Thyroid gland (tissue), 4 donors: Measurements from ENCODE around the gene CISD3. TPM values are rescaled to one million over a fixed set of nuclear protein-coding genes. Genes with fewer than 3 reads are reported as not detected.

ENCODE experiments used
- DNase-seq, 2 donors: peaks; one replicate each; pipeline ENCODE4 v3.0.0-alpha.2; 2019
- H3K27ac ChIP-seq, 3 donors: fragments of 200-600 bp; sonication (generic); 1 replicate in 2 of 3; 2 replicates in 1 of 3; pipeline ENCODE4 v1.5.1; 2016 to 2019; ENCODE audit warnings: mild to moderate bottlenecking in 1 of 3, moderate library complexity in 1 of 3
- H3K27me3 ChIP-seq: fragments of 200-600 bp; sonication (generic); one replicate; pipeline ENCODE4 v1.5.1; 2019
- H3K36me3 ChIP-seq, 2 donors: fragments of 200-600 bp; sonication (generic); one replicate each; pipeline ENCODE4 v1.5.1; 2016 to 2019
- H3K4me1 ChIP-seq, 2 donors: fragments of 200-600 bp; sonication (generic); one replicate each; pipeline ENCODE4 v1.5.1; 2017 to 2019
- H3K4me3 ChIP-seq, 3 donors: fragments of 200-600 bp; sonication (generic); replicated peaks in 1 of 3; 1 replicate in 2 of 3; 2 replicates in 1 of 3; pipeline ENCODE4 v1.5.1; 2016; ENCODE audit warnings: mild to moderate bottlenecking in 1 of 3
- H3K9me3 ChIP-seq: fragments of 200-600 bp; sonication (generic); one replicate; pipeline ENCODE4 v1.5.1; 2017
- POLR2A ChIP-seq, 2 donors: fragments of 450-650 bp; IDR thresholded peaks; one replicate each; pipeline ENCODE4 v1.6.1; 2017; ENCODE audit warnings: antibody characterized with exemption in 2 of 2, mild to moderate bottlenecking in 2 of 2, moderate library complexity in 1 of 2
- WGBS, 2 donors: methylation state at CpG; one replicate each; pipeline ENCODE4 v1.1.5; 2017; 5-methylcytosine and 5-hydroxymethylcytosine counted together
- intact Hi-C: fragments of 100-400 bp; cut with DNase I; formaldehyde crosslinking; loops from one replicate; pipeline ENCODE4 v1.15.1; 2023
- total RNA-seq, 4 donors: library from RNA; depleted of rRNA; stranded (reverse); fragments of >200 nt; gene quantifications; one replicate each; pipeline ENCODE4 v1.2.3, GENCODE V29; 2016
- TF ChIP-seq, protein P1 (sequence below), 6 experiments: fragments of 200-600 bp in 3 of 6; fragments of 450-650 bp in 3 of 6; sonication (generic) in 3 of 6; IDR thresholded peaks; one replicate each; pipeline ENCODE4 v1.5.1; 2016 to 2019; ENCODE audit warnings: antibody characterized with exemption in 6 of 6, mild to moderate bottlenecking in 2 of 6, inconsistent platforms in 1 of 6, moderate library complexity in 1 of 6

Gene CISD3, protein sequence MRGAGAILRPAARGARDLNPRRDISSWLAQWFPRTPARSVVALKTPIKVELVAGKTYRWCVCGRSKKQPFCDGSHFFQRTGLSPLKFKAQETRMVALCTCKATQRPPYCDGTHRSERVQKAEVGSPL
- total RNA-seq, result 10 to 100 TPM; 12.4 to 29.0 (median 18.2) TPM

DNA sequence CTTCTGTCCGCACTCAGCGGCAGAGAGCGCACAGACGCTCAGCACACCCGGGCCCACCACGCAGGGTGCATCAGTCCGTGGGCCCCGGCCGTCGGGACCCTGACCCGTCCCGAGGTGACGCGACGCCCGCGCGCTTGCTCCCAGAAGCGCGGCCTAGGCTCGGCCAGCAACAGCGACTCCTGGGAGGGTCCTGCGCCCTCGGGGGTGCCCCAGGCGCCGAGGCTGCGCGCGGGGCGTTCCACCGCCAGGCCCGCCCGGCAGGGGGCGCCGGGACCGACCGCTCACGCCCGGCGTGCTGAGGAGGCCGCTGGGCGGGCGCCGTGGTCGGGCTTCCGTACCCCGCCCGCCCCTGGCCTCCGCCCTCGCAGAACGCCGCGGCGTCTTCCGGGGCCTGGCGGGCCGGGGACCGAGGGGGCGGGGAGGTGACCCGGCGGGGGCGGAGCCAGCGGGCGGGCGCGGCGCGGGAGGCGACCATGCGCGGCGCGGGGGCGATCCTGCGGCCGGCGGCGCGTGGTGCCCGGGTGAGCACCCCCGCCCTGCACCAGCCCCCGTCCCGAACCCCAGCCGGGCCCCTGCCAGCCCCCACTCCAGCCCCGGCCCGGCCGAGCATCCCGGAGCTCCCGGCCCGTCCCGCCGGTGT lies at the start of gene CISD3:
TSS of gene CISD3 (plus strand) at position 456 of the 640 bp plus-strand sequence. CDS start at position 474, 18 bp downstream.
- intact Hi-C loops, result loop anchor here (10.0 kb wide), 1 partner anchor 125 kb away; the partner anchor contains the start of gene SRCIN1
- 0 to 1% methylated on average over 17 to 41 of the region's 92 CpGs for WGBS, 2 donors
- H3K4me1 ChIP-seq, result peaks cover 30 to 36% of the 10 kb centered on the region in 2 donors

DNA sequence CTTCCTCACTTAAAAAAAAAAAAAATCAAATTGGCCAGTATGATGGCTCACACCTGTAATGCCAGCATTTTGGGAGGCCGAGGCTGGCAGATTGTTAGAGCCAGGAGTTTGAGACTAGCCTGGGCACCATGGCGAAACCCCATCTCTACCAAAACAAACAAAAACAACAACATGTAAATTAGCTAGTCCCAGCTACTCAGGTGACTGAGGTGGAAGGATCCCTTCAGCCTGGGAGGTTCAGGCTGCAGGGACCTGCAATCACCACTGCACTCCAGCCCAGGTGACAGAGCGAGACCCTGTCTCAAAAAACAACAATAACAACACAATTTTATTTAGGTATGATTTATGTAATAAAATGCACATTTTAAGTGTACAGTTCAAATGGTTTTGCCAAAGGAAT lies 49.0 kb upstream of the CISD3 start:
- H3K4me1 ChIP-seq, result peaks cover 0 to 3% of the 10 kb centered on the region in 2 donors
- 82 to 84% methylated on average over 3 of the region's 3 CpGs for WGBS, 2 donors
- intact Hi-C loops, result no loop called here
- H3K4me3 ChIP-seq, result no peak overlapping the region
- no peak for DNase-seq
- H3K9me3 ChIP-seq, result no peaks in the 10 kb centered on the region
- H3K27ac ChIP-seq, result no peak overlapping the region
- no peaks in the 10 kb centered on the region for H3K27me3 ChIP-seq
- H3K36me3 ChIP-seq, result no peaks in the 10 kb centered on the region
- TF ChIP-seq POLR2A (IDR thresholded peaks at IDR 0.05), result no peak
- TF ChIP-seq, protein P1, sequence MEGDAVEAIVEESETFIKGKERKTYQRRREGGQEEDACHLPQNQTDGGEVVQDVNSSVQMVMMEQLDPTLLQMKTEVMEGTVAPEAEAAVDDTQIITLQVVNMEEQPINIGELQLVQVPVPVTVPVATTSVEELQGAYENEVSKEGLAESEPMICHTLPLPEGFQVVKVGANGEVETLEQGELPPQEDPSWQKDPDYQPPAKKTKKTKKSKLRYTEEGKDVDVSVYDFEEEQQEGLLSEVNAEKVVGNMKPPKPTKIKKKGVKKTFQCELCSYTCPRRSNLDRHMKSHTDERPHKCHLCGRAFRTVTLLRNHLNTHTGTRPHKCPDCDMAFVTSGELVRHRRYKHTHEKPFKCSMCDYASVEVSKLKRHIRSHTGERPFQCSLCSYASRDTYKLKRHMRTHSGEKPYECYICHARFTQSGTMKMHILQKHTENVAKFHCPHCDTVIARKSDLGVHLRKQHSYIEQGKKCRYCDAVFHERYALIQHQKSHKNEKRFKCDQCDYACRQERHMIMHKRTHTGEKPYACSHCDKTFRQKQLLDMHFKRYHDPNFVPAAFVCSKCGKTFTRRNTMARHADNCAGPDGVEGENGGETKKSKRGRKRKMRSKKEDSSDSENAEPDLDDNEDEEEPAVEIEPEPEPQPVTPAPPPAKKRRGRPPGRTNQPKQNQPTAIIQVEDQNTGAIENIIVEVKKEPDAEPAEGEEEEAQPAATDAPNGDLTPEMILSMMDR (IDR thresholded peaks at IDR 0.05), result no peak

More for the DNA sequence above, at the start of gene CISD3:
- H3K9me3 ChIP-seq, result no peaks in the 10 kb centered on the region
- H3K27me3 ChIP-seq, result no peaks in the 10 kb centered on the region
- peaks cover 6 to 7% of the 10 kb centered on the region in 2 donors for H3K36me3 ChIP-seq
- DNase-seq, result peak; percentile 89 to 90
- TF ChIP-seq, protein P1 (IDR thresholded peaks at IDR 0.05), result peak in 5 of 6 experiments; percentile 30 to 96 (median 94)
- TF ChIP-seq POLR2A (IDR thresholded peaks at IDR 0.05), result peak in 1 of 2 donors; percentile 48
- H3K4me3 ChIP-seq, result peak within 1 kb of the TSS; percentile 41 to 76 (median 42)
- H3K27ac ChIP-seq, result peak within 1 kb of the TSS; percentile 89 to 92 (median 92)

DNA sequence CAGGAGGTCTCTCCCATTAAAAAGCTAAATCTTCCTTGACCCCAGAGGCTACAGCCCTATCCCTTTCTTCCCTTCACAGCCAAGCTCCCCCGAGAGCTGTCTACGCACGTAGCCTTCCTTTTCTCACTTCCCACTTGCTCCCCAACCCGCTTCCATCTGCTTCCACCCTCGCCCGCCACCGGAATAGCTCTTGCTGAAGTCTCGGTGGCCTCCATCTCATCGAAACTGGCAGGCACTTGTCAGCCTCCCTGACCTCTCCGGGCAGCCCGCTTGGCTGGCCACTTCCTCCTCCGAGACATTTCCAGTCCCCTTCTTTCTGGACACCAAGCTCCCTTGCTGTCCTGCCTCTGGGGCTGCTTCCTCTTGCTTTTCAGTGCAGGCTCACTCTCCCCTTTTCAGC lies 44.6 kb upstream of the CISD3 start:
- DNase-seq, result no peak
- Histone ChIP-seq H3K4me3 (no peak overlapping the region), H3K27me3 (no peaks in the 10 kb centered on the region), H3K9me3 (no peaks in the 10 kb centered on the region), H3K27ac (no peak overlapping the region), H3K36me3 (no peaks in the 10 kb centered on the region), H3K4me1 (no peaks in the 10 kb centered on the region)
- 77 to 78% methylated on average over 12 of the region's 12 CpGs for WGBS, 2 donors
- intact Hi-C loops, result no loop called here
- TF ChIP-seq POLR2A (IDR thresholded peaks at IDR 0.05), result no peak
- TF ChIP-seq, protein P1 (IDR thresholded peaks at IDR 0.05), result no peak

DNA sequence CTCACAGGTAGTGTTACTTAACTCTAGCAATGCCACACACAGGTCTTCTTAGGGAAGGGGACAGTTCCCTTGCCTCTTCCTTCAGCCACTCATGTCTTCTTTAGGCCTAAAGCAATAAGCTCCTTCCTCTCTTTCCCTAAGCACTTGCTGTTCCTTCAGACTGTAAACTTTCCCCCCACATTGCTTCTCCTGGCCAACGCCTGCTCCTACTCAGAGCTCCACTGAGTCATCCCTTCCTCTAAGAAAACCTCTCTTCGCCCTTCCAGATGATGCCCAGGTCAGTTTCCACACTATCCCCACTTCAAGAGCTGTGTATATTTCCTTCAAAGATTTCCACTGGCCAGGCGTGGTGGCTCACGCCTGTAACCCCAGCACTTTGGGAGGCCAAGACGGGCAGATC lies 42.9 kb upstream of the CISD3 start:
- no peaks in the 10 kb centered on the region for H3K27me3 ChIP-seq
- WGBS, 2 donors, result 97 to 98% methylated on average over 5 of the region's 5 CpGs
- no peak overlapping the region for H3K27ac ChIP-seq
- no peaks in the 10 kb centered on the region for H3K9me3 ChIP-seq
- DNase-seq, result no peak
- TF ChIP-seq POLR2A (IDR thresholded peaks at IDR 0.05), result no peak
- TF ChIP-seq, protein P1 (IDR thresholded peaks at IDR 0.05), result no peak
- no peak overlapping the region for H3K4me3 ChIP-seq
- H3K36me3 ChIP-seq, result no peaks in the 10 kb centered on the region
- no peaks in the 10 kb centered on the region for H3K4me1 ChIP-seq
- intact Hi-C loops, result no loop called here

DNA sequence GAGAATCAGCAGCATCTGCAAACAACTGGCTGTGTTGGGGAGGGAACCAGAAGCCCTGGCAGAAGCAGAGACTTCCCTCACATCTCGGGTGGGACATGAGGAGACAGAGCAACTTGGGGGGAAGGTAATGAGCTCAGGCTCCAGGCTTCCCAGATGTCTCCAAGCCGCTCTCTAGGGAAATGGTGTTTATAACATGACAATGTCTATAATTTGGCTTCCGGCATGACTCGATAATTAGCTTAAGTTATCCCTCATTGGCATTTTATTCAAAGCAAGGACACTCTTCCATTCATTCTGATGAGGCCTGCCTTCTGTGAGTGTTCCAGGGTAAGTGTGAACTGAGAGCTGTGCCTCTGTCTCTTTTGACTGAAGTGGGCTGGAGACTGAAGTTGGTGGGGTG lies 39.8 kb upstream of the CISD3 start:
- 86 to 94% methylated on average over 4 of the region's 4 CpGs for WGBS, 2 donors
- intact Hi-C loops, result no loop called here
- TF ChIP-seq, protein P1 (IDR thresholded peaks at IDR 0.05), result no peak
- TF ChIP-seq POLR2A (IDR thresholded peaks at IDR 0.05), result no peak
- H3K4me3 ChIP-seq, result no peak overlapping the region
- no peaks in the 10 kb centered on the region for H3K36me3 ChIP-seq
- H3K27ac ChIP-seq, result no peak overlapping the region
- H3K9me3 ChIP-seq, result no peaks in the 10 kb centered on the region
- no peaks in the 10 kb centered on the region for H3K27me3 ChIP-seq
- H3K4me1 ChIP-seq, result peaks cover 0 to 13% of the 10 kb centered on the region in 2 donors
- DNase-seq, result no peak
